GM19397 (cell line): ENCODE measurements around the gene GRB2.
"Not testable (repeated sequence)": the region's sequence is repeated elsewhere in the genome, so short reads cannot be mapped to it uniquely, and the experiment has no call there.

Source experiments
- ATAC-seq: cut with Tn5 transposase; IDR thresholded peaks from one replicate; pipeline ENCODE4 v1.9.1; 2021; ENCODE audit warnings: mild to moderate bottlenecking, moderate library complexity; ENCODE audit not compliant: unreplicated experiment

The GRB2 gene

DNA sequence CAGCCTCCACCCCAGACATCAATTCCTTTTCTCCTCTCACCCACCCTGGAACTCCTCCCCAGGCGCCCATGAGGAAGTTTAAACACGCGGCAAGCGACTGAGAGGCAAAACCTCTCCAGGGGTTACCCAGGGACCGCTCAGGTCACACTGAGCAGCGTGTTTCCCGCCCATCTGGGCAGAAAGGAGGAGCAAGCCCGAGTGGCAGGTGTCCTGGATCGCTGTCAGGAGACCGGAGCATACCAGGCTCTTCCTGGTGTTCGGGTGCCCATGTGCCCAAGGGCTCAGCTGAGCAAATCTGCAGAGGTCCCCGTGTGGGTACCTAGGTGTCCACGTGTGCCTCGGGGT is 116.7 kb downstream of the GRB2 start:
- ATAC-seq, result peak; percentile 17

DNA sequence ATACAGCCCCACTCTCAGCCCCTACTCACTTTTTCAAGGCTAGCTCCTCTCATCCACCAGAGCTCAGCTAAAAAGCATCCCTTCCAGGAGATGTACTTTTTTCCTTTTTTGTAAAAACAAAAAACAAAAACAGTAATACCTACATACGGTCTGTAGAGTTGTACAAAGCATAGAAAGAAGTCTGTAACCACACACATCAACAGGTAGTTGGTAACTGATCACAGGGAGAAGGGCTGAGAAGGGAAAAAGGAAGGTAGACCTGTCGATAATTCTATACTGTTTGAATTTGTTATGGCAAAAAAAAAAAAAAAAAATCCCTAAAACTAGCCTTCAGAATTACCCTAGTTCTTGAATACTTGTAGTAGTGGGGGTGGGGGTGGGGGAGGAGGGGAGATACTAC is 117.1 kb downstream of the GRB2 start:
- no peak for ATAC-seq

DNA sequence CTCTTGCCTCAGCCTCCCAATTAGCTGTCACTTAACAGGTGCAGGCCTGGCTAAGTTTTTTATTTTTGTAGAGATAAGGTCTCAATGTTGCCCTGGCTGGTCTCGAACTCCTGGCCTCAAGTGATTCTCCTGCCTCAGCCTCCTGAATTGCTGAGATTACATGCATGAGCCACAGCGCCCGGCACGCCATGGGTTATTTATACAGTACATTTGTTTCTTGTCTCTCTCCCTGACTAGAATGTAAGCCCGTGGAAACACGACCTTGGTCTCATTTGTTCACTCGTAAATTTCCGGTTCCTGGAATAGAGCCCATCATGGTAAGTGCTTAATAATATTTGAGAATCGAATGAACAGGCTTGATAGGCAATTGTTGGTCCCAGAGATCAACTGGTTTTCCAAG is 118.3 kb downstream of the GRB2 start:
- no peak for ATAC-seq

DNA sequence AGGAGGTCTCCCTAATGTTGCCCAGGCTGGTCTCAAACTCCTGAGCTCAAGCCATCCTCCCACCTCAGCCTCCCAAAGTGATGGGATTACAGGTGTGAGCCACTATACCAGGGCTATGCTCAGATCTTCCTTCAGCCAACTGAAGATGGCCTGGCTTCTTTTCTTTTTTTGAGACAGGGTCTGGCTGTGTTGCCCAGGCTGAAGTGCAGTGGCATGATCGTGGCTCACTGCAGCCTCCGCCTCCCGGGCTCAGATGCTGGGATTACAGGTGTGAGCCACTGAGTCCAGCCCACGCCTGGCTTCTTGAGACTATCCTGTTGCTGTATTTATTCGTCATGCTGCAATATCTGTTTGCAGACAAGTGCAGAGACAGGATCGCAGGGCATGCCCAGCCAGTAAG is 120.4 kb downstream of the GRB2 start:
- ATAC-seq, result no peak

DNA sequence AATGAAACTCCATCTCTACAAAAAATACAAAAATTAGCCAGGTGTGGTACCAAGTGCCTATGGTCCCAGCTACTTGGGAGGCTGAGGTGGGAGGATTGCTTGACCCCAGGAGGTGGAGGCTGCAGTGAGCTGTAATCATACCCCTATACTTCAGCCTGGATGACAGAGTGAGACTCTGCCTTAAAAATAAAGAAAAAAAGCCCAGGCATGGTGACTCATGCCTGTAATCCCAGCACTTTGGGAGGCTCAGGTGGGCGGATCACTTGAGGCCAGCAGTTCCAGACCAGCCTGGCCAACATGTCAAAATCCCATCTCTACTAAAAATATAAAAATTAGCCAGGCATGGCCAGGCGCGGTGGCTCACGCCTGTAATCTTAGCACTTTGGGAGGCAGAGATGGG is 125.3 kb downstream of the GRB2 start:
- ATAC-seq, result not testable (repeated sequence)

DNA sequence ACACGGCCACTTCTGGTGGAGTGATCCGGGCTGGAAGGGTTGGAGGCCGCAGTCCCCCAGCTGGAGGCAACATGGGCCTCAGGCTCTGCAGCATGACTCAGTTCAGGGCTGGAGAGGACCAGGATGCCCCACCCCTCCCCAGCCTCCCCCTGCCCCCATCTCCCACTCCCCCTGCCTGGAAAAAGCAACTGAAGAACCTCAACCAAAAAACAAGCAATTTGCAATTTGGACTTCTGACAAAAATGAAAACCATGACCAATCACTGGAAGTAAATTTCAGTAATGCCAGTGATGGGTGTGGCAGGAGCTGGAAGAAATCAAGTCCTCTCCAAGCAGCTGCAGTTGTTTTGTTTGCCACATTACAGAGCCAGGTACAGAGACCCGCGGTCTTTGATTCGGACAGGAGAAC is 127.8 kb downstream of the GRB2 start:
- no peak for ATAC-seq

DNA sequence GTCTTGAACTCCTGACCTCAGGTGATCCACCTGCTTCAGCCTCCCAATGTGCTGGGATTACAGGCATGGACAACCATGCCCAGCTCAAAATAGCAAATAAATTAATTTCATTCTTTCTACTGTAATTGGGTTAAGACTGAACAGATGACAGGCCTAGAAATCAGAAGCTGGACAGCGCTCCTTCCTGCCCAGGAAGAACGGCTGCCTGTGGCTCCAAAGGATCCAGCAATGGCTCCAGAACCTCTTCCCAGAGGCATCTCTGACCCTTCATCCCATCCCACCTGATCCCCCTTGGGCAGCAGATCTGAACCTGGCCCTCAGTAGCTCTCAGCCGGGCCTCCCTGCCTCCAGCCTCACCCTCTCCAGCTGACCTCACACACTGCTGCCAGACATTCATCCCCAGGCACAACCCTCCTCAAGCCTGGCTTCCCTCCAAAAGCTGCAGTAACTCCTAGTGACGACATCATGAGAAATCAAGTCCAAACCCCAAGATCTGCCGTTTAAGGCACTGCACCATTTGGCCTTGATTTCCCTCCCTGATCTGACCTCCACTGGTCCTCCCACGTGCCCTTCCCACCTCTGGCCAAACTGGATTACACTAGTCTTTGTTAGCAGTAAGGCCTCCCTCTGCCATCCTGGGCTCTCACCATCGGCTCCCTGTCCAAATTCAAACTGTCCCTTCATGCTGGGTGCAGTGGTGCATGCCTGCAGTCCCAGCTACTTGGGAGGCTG is 131.3 kb downstream of the GRB2 start:
- no peak for ATAC-seq

DNA sequence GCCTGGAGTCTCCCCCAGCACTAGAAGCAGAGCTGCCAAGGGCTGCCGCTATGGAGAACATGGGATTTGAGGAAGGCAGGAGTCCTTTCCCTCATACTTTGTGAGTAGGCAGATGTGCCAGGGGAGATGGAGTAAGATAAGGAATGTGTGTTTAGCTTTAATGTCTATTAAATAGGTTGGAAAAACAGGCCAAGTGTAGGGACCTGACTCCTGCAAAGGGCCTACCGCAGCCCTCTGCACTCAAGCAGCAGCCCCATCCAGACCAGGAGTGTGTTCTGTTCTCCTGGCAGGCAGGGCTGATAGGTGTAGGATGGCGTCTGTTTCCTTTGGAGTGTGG is 132.7 kb downstream of the GRB2 start:
- ATAC-seq, result no peak

DNA sequence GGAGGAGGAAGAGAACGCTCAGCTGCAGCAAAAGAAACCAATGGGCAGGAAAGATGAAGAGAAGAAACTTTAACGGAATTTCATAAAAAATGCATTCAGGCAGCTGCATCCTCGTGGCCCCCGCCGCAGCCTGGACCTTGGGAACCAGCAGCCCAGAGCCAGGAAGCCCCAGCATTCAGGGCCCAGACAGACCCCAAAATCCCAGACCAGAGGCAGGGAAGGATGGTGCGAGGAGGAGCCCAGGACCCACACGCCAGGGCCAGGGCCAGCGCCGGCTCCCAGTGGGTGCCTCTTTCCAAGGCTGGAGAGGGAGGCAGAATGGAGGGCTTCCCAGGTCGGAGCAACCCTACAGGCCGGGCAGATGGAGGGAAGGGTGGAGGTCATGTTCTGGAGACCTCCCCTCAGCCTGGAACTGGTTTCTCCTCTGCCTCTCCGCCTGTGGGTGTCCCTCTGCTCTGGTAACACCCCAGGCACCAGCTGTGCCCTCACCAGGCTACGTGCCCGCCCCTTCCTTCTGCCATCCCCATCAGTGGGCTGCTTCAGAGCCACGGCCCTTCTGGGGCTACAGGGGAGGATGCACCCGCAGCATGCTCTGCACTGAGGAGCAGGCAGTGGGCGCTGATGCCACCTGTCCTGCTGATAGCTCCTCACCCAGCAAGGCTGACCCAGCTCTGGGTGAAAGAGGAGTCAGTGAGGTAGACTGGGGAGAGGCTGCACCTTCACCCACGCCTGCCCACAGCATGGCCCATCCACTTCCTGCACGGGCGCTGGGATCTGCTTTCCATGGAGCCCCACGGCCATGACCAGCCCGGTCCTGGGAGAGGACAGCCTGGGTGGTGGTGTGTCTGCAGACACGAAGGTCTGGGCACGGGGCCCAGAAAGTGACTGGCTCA is 133.3 kb downstream of the GRB2 start:
- no peak for ATAC-seq

DNA sequence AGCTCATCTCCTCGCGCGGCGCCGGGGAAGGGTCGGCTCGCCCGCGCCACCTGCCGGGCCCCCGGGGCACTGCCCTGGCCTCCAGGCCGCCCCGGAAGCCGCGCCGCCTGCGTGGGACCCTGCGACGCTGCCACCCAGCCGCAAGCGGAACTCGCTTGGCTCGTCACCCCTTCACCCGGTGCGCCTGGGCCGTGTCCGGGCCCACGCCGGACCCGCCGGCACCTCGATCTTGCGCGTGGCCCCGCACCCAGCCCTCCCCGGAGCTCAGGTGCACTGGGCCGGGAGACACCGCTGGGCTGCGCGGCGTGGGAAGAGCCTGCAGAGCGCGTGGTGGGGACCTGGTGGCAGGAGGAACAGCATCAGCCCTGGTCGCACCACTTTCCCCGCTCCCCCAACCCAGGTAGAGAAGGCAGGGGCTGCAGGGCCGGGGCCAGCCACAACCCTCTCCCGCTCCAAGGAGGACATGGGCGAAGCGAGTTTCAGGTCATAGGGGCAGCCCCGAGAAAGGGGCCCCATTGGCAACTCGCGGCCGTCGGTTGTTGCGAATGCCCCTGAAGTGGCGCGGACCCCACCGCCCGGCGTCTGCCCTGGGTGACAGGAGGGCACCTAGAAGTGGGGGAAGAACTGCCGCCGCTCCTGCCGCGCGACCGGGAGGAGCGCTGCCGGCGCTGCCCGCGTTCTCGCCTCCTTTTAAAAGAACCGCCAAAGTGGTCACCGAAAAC is 134.1 kb downstream of the GRB2 start:
- peak; percentile 77 for ATAC-seq

DNA sequence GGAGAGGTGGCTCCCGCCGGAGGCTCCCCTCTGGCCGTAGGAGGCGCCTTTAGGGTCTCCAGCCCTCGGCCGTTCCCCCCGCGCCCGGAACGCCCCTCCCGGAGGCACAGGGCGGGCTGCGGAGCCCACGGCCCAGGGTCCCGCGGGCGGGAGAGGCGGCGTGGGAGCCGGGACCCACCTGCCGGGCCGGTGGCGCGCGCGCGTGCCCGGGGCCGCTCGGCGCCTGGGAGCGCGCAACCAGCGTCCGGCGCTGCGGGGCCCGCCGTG is 134.6 kb downstream of the GRB2 start, which contains the start of gene MIF4GD:
Gene MIF4GD, minus strand, starts transcription at position 266 of the 267 bp plus-strand sequence. CDS start 1,036 bp downstream, outside the sequence.
- ATAC-seq, result no peak

DNA sequence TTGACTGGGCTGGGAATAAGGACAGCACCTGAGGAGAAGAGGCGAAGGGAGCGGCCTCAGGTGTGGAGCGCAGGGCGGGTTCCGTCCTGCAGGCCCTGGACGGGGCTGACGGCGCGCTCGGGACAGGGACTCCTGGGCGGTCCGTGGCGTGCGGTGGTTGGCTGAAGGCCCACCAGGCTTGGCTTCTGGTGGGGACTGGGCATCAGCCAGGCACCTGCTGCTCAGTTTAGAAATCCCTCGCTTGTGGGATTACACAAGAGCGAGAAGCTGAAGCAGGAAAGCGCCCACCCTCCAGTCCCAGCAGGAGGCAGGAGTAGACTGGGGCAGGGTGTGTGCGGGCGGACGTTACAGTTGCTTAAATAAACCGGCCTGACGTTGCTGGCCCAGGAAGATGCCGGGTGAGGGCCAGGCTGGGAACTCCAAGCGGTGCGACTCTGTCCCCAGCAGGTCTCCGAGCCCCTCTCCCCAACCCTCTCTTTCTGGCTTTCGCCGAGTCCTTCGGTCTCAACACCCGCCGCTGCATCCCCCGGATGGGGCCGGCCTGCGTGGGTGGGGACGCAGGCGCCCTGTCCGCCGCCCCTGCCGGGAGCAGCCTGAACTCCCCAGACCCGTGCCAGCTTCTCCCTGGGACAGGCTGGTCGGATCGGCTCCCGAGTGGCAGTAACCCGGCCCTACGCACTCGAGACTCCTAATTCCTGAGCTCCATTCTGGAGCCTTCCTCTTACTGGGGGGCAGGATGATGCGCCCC is 135.1 kb downstream of the GRB2 start:
- peak; percentile 40 for ATAC-seq

DNA sequence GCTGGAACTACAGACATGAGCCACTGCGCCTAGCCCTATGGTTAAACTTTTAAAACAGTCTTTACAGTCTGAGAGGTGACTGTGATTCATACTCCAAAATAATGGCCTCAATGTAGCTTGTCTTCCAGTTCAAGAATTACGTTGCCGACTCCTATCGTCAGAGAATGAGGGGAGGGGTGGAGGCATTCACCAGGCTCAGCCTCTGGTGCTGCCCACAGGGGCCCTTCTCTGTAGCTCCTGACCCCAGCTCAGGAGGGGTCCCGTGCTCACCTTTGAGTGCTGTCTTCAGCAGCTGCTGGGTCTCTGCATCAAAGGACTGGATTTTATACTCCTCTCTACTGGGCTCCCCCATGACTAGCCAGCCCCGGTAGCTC is 135.6 kb downstream of the GRB2 start:
- no peak for ATAC-seq
